Measurements from ENCODE around the gene MLC1. TPM values are rescaled to one million over a fixed set of nuclear protein-coding genes. Genes with fewer than 3 reads are reported as not detected.

Gene MLC1
- total and polyA plus RNA-seq, 10 of the 15 experiments (the other 5 are each of a cell fraction or from before 2014, with no cell fraction given) = 0.03 to 0.15 (median 0.07) TPM; not detected in 7

GRCh38 chr22:50082961-50083461 is 2.2 kb downstream of the MLC1 start (continued):
- TF ChIP-seq, protein P1, sequence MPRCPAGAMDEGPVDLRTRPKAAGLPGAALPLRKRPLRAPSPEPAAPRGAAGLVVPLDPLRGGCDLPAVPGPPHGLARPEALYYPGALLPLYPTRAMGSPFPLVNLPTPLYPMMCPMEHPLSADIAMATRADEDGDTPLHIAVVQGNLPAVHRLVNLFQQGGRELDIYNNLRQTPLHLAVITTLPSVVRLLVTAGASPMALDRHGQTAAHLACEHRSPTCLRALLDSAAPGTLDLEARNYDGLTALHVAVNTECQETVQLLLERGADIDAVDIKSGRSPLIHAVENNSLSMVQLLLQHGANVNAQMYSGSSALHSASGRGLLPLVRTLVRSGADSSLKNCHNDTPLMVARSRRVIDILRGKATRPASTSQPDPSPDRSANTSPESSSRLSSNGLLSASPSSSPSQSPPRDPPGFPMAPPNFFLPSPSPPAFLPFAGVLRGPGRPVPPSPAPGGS (IDR thresholded peaks at IDR 0.05; ENCODE audit: borderline replicate concordance, insufficient read depth, low read depth, low read length, poor library complexity, severe bottlenecking) = no peak
- TF ChIP-seq SRF (IDR thresholded peaks at IDR 0.05; ENCODE audit: low read depth in 2 of 2, low read length in 2 of 2) (no peak), EP300 (IDR thresholded peaks at IDR 0.05; ENCODE audit: borderline replicate concordance in 1 of 2, control insufficient read depth in 1 of 2, low read depth in 2 of 2, low read length in 2 of 2) (no peak), ZNF384 (IDR thresholded peaks at IDR 0.05; ENCODE audit: borderline replicate concordance, low read depth, low read length) (no peak)
- TF ChIP-seq, protein P2, sequence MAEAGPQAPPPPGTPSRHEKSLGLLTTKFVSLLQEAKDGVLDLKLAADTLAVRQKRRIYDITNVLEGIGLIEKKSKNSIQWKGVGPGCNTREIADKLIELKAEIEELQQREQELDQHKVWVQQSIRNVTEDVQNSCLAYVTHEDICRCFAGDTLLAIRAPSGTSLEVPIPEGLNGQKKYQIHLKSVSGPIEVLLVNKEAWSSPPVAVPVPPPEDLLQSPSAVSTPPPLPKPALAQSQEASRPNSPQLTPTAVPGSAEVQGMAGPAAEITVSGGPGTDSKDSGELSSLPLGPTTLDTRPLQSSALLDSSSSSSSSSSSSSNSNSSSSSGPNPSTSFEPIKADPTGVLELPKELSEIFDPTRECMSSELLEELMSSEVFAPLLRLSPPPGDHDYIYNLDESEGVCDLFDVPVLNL (IDR thresholded peaks at IDR 0.05; ENCODE audit: low read depth, low read length) = no peak

GRCh38 chr22:50082197-50082715 is 3.0 kb downstream of the MLC1 start:
- Histone ChIP-seq H3K9ac (ENCODE audit: control insufficient read depth, insufficient read depth, low read length) (no peak overlapping the region), H4K20me1 (ENCODE audit: control insufficient read depth, insufficient read depth) (no peaks in the 10 kb centered on the region), H3K27me3 (replicated peaks in 1 of 2; ENCODE audit: control insufficient read depth in 2 of 2, insufficient read depth in 2 of 2, low read length in 1 of 2) (peaks cover 1 to 2% of the 10 kb centered on the region in 2 experiments; a peak in 2 of 4 replicates), H3K36me3 (ENCODE audit: control insufficient read depth in 2 of 2, insufficient read depth in 2 of 2, low read length in 1 of 2) (no peaks in the 10 kb centered on the region), H3K79me2 (ENCODE audit: control insufficient read depth, insufficient read depth, low read length) (no peaks in the 10 kb centered on the region), H3K9me3 (replicated peaks; ENCODE audit: control insufficient read depth, insufficient read depth, low read length) (peaks cover 5% of the 10 kb centered on the region; the same call in 1 of the 3 replicates), H3K27ac (ENCODE audit: control insufficient read depth, insufficient read depth) (no peak overlapping the region), H2AFZ (ENCODE audit: control insufficient read depth, low read depth, low read length) (no peak overlapping the region), H3K4me2 (ENCODE audit: control insufficient read depth, insufficient read depth) (no peak overlapping the region), H3K4me1 (ENCODE audit: control insufficient read depth, insufficient read depth, low read length) (no peaks in the 10 kb centered on the region), H3K4me3 (no peak overlapping the region)
- no peak for TF ChIP-seq BCL11A (IDR thresholded peaks at IDR 0.05; ENCODE audit: low read depth, low read length)
- TF ChIP-seq ZNF687 (IDR thresholded peaks at IDR 0.05) = no peak
- no peak for TF ChIP-seq ZBTB33 (IDR thresholded peaks at IDR 0.05)
- TF ChIP-seq ZNF207 (IDR thresholded peaks at IDR 0.05; ENCODE audit: borderline replicate concordance) = no peak
- no peak for FAIRE-seq
- in situ Hi-C loops (cut with MboI) (no loop called here), intact Hi-C loops (cut with micrococcal nuclease; ENCODE audit: unreplicated experiment) (no loop called here)
- SMC1A ChIA-PET (ENCODE audit: uncharacterized antibody, unreplicated experiment) = no interaction called here
- ATAC-seq = no peak
- POLR2A ChIA-PET = no interaction called here
- BruUV-seq (replicated peaks) = no TSS peak
- RAD21 ChIA-PET (ENCODE audit: unreplicated experiment) = no interaction called here
- no peak for DNase-seq (ENCODE audit: low read depth, low spot score)
- CTCF ChIA-PET = no interaction called here
- WGBS (ENCODE audit: insufficient coverage, insufficient replicate concordance, low lambda C conversion rate, missing lambda C conversion rate) = 44% methylated on average over 10 of the region's 18 CpGs

Measured in GM12878 (cell line).